GM03348 (cell line): Measurements from ENCODE around the gene TTYH1.
A peak's percentile ranks its signal among the peaks of the same experiment; 100 is the strongest.
"Not testable (repeated sequence)": the region's sequence is repeated elsewhere in the genome, so short reads cannot be mapped to it uniquely, and the experiment has no call there.

ENCODE experiments used
- DNase-seq: peaks from one replicate; pipeline ENCODE4 v3.0.0; 2012; ENCODE audit warnings: low spot score

Gene TTYH1

DNA sequence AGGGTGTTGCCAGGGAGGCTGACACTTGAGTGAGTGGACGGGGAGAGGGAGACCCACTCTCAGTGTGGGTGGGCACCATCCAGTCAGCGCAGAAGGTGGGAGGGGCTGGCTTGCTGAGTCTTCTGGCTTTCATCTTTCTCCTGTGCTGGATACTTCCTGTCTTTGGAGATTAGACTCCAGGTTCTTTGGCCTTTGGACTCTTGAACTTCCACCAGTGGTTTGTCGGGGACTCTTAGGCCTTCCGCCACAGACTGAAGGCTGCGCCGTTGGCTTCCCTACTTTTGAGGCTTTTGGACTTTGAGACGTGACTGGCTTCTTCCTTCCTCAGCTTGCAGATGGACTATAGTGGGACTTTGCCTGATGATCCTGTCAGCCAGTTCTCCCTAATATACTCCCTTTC lies 29.5 kb downstream of the TTYH1 start:
- DNase-seq: no peak

DNA sequence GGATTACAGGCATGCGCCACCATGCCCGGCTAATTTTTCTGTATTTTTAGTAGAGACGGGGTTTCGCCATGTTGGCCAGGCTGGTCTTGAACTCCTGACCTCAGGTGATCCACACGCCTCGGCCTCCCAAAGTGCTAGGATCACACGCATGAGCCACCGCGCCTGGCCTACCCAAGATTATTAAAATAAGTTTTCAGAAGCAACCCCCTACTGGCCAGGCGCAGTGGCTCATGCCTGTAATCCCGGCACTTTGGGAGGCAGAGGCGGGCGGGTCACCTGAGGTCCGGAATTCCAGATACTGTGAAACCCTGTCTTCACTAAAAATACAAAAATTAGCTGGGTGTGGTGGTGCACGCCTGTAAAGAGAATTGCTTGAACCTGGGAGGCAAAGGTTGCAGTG lies 31.1 kb downstream of the TTYH1 start:
- DNase-seq: not testable (repeated sequence)

DNA sequence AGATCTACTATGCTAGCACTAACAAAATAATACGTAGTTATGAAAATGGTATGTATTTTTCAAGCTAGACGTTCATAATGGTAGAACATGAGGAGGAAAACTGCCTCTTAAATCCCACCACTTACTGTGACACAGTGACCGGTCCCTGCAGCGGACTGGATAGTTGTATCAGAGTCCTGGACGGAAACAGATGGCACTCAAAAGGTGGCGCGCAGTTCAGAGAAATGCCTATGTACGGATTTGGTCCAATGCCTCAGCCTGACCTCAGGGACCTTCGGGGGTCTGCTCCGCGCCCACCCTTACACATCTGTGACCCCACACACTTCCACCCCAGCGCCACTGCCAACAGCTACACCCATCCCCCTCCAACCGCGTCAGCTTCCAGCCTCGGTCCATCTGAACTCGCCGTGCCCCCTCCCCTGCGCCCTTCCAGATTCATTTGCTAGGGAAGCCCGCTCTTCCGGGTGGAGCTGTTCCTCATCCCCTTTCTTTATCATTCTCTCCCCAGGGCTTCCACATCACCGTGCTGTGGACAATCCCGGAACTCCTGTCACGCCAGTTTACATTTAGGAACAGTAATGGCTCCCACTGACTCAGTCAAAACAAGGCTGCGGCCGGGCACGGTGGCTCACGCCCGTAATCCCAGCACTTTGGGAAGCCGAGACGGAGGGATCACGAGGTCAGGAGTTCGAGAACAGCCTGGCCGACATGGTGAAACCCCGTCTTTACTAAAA lies 32.9 kb downstream of the TTYH1 start:
- peak; percentile 73 for DNase-seq

- DNase-seq: peak; percentile 98
These were observed 33.8 kb downstream of the TTYH1 start, which contains the start of gene LENG8 for GRCh38 chr19:54448774-54449700. TSS of gene LENG8 (plus strand) at chr19:54449199. CDS start at chr19:54451345, 2,146 bp downstream.

- peak; percentile 43 for DNase-seq
These were observed 34.4 kb downstream of the TTYH1 start for GRCh38 chr19:54449701-54450069.

- no peak for DNase-seq
These were observed 36.1 kb downstream of the TTYH1 start for GRCh38 chr19:54451331-54451871.

- no peak for DNase-seq
These were observed 36.7 kb downstream of the TTYH1 start for GRCh38 chr19:54451997-54452396.

DNA sequence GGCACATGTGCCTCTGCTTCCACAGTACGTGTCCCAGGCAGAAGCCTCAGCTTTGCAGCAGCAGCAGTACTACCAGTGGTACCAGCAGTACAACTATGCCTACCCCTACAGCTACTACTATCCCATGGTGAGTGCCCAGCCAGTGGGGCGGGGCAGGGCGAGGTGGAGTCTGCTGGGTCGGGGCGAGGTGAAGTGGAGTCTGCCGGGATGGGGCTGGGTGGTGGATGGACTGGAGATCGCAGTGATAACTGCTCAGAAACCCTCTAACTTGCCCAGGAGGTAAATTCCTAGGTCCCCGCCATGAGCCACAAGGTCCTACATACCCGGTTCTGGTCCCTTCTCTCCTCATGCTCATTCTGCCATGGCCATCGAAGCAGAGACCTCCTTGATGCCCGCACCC lies 37.4 kb downstream of the TTYH1 start:
- DNase-seq: no peak

- DNase-seq: no peak
These were observed 38.9 kb downstream of the TTYH1 start for GRCh38 chr19:54453921-54454780.

GRCh38 chr19:54454781-54455675 lies 39.8 kb downstream of the TTYH1 start:
- DNase-seq: no peak

GRCh38 chr19:54455786-54456422 lies 40.6 kb downstream of the TTYH1 start:
- DNase-seq: no peak

DNA sequence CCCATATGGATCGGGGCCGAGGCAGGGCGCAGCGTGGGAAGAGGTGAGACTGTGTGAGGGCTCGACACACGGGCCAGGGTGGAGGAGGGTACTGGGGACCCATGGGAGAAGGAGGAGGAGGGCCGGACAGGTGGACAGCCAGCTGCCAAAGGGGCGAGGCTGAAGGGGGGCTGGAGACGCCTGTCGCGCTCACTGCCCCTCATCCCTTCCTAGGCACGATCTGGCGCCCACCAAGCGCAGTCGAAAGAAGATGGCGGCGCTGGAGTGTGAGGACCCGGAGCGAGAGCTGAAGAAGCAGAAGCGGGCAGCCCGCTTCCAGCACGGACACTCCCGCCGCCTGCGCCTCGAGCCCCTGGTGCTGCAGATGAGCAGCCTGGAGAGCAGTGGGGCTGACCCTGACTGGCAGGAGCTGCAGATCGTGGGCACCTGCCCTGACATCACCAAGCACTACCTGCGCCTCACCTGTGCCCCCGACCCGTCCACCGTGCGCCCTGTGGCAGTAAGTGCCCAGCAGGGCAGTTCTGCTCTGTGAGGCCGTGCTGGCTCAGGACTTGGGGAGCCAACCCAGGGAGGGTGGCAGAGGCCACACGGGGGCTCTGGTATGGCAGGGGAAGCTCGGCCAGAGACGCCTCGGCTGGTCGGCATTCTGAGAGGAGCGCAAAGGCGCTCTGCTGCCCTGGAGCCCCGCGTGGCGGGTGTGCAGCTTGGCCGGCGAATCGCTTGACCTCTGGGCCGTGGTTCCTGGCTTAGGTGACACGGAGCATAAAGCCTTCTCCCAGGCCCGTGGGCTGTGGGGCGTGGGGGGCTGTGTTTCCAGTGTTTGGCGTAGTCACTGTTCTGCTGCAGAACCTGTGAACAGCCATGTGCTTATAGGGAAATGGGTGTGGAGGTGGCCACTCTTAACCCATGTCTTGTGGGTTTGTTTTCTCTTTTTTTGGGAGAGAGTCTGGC lies 41.4 kb downstream of the TTYH1 start:
- DNase-seq: no peak

- no peak for DNase-seq
These were observed 42.7 kb downstream of the TTYH1 start for GRCh38 chr19:54457773-54458647.

DNA sequence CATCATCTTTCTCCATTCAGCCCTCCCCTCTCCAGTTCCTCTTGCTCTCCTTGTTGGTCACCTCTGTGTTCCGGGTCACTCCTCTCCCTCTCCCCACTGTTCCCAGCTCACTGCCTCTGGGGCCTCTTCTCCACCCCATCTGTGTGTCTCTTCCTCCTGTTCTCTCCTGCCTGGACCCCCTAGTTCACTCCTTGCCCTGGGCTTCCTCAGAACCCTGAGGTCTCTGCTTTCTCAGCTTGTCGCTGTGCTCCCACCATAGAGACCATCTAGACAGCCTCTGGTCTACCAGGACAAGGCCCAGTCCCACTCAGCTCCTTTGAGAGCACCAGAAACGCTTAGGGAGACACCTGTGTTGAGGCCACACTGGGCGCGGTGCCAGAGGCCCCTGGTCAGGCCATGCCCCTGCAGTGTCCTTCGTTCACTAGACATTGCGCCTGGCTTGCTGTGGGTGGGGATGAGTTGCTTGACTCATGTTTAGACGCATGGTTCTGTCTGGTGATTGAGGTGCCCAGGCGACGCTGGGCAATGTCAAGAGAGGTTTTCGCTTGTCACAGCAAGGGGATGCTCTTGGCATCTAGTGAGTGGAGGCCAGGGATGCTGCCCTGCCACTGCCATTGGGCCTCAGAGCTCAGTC lies 43.5 kb downstream of the TTYH1 start:
- DNase-seq: no peak

DNA sequence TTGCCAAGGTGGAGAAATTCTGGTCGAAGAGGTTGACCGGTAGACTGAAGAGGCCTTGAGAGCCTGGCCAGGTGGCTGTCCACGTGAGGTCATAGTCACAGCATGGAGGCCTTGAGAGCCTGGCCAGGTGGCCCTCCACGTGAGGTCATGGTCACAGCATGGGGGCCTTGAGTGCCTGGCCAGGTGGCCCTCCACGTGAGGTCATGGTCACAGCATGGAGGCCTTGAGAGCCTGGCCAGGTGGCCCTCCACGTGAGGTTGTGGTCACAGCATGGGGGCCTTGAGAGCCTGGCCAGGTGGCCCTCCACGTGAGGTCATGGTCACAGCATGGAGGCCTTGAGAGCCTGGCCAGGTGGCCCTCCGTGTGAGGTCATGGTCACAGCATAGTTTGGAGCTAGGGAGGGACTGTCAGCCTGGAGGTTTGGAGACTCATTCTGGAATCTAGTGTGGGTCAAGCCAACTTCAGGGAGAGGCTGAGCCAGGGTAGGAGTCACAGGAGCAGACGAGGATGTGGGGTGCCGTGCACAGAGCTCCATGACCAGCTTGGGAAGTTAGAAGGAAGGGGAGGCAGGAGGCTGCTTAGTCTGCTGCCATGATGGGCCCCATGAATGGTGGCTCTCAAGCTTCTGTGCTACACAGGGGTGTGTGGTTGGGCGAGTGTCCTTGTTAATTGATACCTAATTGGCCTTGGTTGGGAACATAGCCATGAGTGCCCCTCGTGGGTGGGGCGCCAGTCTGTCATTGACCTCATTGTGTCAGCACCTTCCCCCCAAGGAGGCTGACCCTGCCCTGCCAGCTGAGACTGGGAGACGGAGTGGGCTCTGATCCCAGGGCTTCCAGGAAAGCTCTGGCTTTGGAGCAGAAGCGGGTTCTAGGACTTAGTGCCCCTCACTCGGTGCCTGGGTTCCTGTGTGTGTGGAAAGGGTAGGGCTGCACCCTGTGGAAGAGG lies 44.3 kb downstream of the TTYH1 start:
- DNase-seq: no peak

- no peak for DNase-seq
These were observed 45.2 kb downstream of the TTYH1 start for GRCh38 chr19:54460230-54461005.
